ENCODE data around the gene OVAAL. TPM values are rescaled to one million over a fixed set of nuclear protein-coding genes. Genes with fewer than 3 reads are reported as not detected.

Gene OVAAL
- total RNA-seq, 2 donors from 2014 or later = not detected

DNA sequence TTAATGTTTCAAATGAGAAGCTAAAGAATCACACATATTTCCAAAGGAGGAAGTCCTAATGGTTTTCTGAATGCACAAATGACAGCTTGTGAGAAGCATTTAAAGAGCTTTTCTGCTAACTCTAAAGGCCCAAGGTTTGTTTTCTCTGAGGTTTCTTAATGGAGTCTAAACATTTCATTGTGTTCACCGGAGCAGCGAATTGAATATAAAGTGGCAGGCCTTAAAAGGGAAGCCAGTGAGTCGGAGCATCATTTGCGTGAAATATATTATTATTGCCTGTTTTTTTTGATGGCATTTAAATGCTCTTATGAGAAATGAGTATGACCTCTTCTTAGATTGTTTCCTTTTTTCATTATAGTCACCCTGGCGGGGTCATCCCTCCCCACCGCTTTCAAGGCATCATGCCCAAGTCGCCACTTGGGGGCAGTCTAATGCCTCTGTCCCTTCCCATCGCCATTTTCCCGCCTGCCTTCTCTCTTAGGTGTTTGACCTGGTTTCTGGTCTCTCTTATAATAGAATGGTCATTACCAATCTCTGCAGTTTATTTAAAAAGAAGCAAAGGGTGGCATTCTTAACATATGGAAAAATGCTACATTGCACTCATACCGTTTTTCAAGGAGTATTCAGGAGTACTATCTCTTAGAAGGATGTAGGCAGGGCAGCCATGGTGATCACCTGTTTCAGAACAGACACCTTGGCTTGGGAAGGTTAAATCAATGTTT lies 25.3 kb upstream of the OVAAL start:
- intact Hi-C loops (cut with DNase I) = loop anchor here (5.0 to 10.0 kb wide), 3 partner anchors 91 to 329 kb away; no protein-coding TSS in a partner anchor
- TF ChIP-seq, protein P1, sequence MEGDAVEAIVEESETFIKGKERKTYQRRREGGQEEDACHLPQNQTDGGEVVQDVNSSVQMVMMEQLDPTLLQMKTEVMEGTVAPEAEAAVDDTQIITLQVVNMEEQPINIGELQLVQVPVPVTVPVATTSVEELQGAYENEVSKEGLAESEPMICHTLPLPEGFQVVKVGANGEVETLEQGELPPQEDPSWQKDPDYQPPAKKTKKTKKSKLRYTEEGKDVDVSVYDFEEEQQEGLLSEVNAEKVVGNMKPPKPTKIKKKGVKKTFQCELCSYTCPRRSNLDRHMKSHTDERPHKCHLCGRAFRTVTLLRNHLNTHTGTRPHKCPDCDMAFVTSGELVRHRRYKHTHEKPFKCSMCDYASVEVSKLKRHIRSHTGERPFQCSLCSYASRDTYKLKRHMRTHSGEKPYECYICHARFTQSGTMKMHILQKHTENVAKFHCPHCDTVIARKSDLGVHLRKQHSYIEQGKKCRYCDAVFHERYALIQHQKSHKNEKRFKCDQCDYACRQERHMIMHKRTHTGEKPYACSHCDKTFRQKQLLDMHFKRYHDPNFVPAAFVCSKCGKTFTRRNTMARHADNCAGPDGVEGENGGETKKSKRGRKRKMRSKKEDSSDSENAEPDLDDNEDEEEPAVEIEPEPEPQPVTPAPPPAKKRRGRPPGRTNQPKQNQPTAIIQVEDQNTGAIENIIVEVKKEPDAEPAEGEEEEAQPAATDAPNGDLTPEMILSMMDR (IDR thresholded peaks at IDR 0.05) = peak; percentile 80
- peak; percentile 70 for DNase-seq
- Histone ChIP-seq H3K4me1 (no peaks in the 10 kb centered on the region), H3K27ac (no peak overlapping the region), H3K9me3 (no peaks in the 10 kb centered on the region), H3K9ac (ENCODE audit: low read depth in 2 of 2, low read length in 2 of 2) (no peak overlapping the region), H3K36me3 (no peaks in the 10 kb centered on the region), H3K4me3 (no peak overlapping the region), H3K27me3 (no peaks in the 10 kb centered on the region)

DNA sequence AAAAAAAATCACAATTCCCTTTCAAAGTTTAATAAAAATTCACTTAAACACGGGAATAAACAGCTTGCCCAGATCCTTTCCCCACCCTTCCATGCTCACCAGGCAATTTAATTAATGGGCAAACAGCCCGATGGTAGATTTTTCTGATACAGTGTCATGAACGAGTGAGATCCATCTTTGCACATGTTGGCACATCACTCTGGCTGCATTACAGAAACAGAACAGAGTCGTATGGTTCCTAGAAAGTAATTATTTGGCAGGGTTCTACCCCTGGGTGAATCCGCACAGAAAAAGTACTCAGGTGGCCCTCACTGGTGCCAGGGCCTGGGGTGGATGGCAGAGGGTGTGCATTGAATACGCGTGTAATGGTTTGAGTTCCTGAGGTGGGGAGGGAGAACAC lies 24.6 kb upstream of the OVAAL start:
- Histone ChIP-seq H3K36me3 (no peaks in the 10 kb centered on the region), H3K4me3 (no peak overlapping the region), H3K9ac (ENCODE audit: low read depth in 2 of 2, low read length in 2 of 2) (no peak overlapping the region), H3K9me3 (no peaks in the 10 kb centered on the region), H3K27me3 (no peaks in the 10 kb centered on the region), H3K27ac (no peak overlapping the region), H3K4me1 (no peaks in the 10 kb centered on the region)
- intact Hi-C loops (cut with DNase I) = loop anchor here (5.0 to 10.0 kb wide), 3 partner anchors 91 to 328 kb away; no protein-coding TSS in a partner anchor
- TF ChIP-seq, protein P1 (IDR thresholded peaks at IDR 0.05) = no peak
- DNase-seq = no peak

DNA sequence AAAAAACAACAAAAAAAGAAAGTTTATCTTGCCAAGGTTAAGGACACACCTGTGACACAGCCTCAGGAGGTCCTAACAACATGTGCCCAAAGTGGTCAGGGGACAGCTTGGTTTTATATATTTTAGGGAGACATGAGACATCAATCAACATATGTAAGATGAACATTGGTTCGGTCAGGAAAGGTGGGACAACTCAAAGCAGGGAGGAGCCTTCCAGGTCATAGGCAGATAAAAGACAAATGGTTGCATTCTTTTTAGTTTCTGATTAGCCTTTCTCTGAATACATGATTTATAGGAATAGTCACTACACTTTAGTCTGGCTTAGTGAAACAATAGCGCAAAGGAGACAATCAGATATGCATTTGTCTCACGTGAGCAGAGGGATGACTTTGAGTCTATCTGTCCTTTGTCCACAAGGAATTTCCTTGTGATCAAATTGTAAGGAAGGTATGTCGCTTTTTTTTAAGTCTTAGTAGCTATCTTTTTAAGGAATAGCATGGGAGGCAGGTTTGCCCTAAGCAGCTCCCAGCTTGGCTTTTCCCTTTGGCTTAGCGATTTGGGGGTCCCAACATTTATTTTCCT lies 23.3 kb upstream of the OVAAL start:
- no peaks in the 10 kb centered on the region for H3K9me3 ChIP-seq
- no peaks in the 10 kb centered on the region for H3K4me1 ChIP-seq
- no peaks in the 10 kb centered on the region for H3K27me3 ChIP-seq
- DNase-seq = no peak
- no peak overlapping the region for H3K4me3 ChIP-seq
- H3K9ac ChIP-seq (ENCODE audit: low read depth in 2 of 2, low read length in 2 of 2) = no peak overlapping the region
- no peaks in the 10 kb centered on the region for H3K36me3 ChIP-seq
- TF ChIP-seq, protein P1 (IDR thresholded peaks at IDR 0.05) = no peak
- intact Hi-C loops (cut with DNase I) = loop anchor here (10.0 kb wide), 2 partner anchors 89 to 239 kb away; no protein-coding TSS in a partner anchor
- no peak overlapping the region for H3K27ac ChIP-seq

DNA sequence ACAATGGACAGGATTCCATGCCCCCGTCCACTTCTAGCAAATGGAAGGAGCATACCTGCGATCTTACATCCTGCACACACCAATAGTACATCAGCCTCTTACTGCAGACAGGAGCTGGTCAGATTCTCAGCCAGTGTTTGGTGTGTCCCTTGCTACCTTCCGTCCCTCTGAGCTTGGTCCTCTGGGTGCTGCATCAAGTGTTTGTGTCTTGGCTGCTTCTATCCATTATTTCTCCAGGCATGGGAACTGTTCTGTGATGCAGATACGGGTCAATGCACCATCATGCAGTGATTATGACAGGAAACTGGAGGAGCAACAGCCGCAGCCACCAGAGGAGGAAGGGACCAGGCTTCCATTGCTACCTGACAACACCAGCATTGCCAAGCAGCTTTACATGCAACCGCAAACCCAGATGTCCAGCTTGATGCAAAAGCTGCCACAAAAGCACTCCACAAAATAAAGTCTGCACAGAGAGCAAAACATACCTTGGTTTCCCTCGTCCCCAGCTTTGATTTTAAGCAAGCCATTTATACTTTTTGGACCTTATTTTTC lies 21.9 kb upstream of the OVAAL start:
- no peaks in the 10 kb centered on the region for H3K27me3 ChIP-seq
- intact Hi-C loops (cut with DNase I) = loop anchor here (10.0 kb wide), 2 partner anchors 88 to 238 kb away; no protein-coding TSS in a partner anchor
- DNase-seq = no peak
- no peak overlapping the region for H3K9ac ChIP-seq (ENCODE audit: low read depth in 2 of 2, low read length in 2 of 2)
- no peak overlapping the region for H3K4me3 ChIP-seq
- no peaks in the 10 kb centered on the region for H3K9me3 ChIP-seq
- no peaks in the 10 kb centered on the region for H3K4me1 ChIP-seq
- no peak overlapping the region for H3K27ac ChIP-seq
- TF ChIP-seq, protein P1 (IDR thresholded peaks at IDR 0.05) = no peak
- no peaks in the 10 kb centered on the region for H3K36me3 ChIP-seq

DNA sequence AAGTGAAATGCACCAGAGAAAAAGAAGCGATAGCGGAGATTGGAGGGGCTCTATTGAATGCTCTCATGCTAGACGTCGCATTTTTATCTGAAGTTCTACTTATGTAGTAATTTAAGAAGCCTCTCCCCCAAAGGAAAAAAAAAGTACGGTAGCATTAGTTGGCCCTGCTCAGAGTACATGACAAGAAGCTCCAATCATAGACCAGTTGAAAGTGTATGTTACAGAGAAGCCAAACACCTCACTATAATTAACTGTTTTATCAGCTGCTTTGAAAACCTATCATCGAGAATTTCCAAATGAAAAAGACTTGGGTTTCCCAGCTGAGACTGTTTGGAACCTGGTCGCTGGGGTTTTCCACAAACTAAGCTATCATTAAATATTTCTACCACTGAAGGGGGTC lies 19.6 kb upstream of the OVAAL start:
- TF ChIP-seq, protein P1 (IDR thresholded peaks at IDR 0.05) = no peak
- intact Hi-C loops (cut with DNase I) = loop anchor here (10.0 kb wide), 2 partner anchors 86 to 236 kb away; no protein-coding TSS in a partner anchor
- Histone ChIP-seq H3K9ac (ENCODE audit: low read depth in 2 of 2, low read length in 2 of 2) (no peak overlapping the region), H3K27me3 (no peaks in the 10 kb centered on the region), H3K27ac (no peak overlapping the region), H3K4me1 (no peaks in the 10 kb centered on the region), H3K9me3 (no peaks in the 10 kb centered on the region), H3K4me3 (no peak overlapping the region), H3K36me3 (no peaks in the 10 kb centered on the region)
- DNase-seq = no peak
